NB4 (cell line): ENCODE results near the gene RIT2.

Experiments
- CTCF ChIP-seq: IDR thresholded peaks from one replicate; pipeline ENCODE4 v1.5.1; 2012; ENCODE audit warnings: low read depth, low read length
- MAX ChIP-seq: IDR thresholded peaks from 2 replicates; pipeline ENCODE4 v1.6.1; 2011; ENCODE audit warnings: low read depth, low read length
- POLR2A ChIP-seq: IDR thresholded peaks from 2 replicates; pipeline ENCODE4 v1.6.1; 2011; ENCODE audit warnings: mild to moderate bottlenecking; ENCODE audit not compliant: insufficient read length; ENCODE audit errors: extremely low read depth

- no peak for TF ChIP-seq POLR2A
- no peak for TF ChIP-seq CTCF
- no peak for TF ChIP-seq MAX
Measured at GRCh38 chr18:42814618-42815017, 300.9 kb downstream of the RIT2 start.
